Stimulated activated CD8-positive, alpha-beta memory T cell treated with anti-CD3 and anti-CD28 coated beads, Interleukin-15, amount 100 ng/mL, for 1 hour (primary cell): ENCODE results near the gene CIB4.

Source experiments
- DNase-seq: peaks from one replicate; pipeline ENCODE4 v3.0.0-alpha.2; 2020; ENCODE audit warnings: low read depth

The CIB4 gene

DNA sequence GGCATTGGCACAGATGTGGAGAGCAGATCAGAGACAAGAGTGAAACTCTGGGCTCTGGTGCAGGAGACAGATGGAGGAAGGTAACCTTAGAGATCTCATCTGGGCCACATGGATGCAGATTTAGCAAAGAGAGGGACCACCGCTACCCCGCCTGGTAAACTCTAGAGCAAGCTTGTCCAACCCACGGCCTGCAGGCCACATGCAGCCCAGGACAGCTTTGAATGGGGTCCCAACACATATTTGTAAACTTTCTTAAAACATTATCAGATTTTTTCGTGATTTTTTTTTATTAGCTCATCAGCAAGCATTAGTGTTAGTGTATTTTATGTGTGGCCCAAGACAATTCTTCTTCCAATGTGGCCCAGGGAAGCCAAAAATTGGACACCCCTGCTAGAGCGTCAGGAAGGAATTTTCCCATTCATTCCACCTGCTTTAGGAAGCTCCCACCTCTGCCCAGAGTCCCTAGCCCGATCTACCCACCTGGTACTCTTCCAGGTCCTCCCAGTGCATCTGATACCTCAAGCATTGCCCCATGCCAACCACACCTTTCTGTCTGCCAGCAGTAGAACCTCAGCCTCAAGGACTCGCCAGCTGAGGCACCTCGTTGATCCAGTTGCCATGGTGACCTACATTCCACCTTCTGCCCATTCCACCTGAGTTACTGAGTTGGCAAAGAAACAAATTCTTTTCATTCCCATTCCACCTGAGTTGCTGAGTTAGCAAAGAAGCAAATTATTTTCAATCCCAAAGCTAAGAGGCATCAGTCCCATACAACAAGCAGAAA, at the start of gene CIB4:
CIB4 (minus strand) TSS at position 586 of the 784 bp plus-strand sequence; CDS start at position 534, 52 bp downstream.
- DNase-seq, result no peak

DNA sequence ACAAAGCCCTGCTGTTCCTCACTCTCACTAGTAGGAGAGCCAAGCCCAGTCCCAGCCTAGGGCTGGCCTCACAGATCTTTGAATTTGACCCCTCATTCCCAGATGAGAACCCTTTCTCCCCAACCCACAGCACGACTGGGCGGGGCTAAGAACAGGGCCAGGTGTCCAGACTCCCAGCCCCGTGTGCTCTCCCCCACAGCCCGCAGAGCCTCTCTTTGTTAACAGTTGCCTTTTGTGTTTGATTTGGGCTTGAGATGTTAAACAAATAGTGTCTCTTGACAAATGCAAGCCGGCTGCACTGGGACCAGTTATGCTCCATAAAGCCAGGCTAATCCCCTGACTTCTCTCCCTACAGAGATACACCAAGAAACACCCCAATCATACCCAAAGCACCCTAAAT, 46.6 kb upstream of the CIB4 start:
- DNase-seq, result no peak

DNA sequence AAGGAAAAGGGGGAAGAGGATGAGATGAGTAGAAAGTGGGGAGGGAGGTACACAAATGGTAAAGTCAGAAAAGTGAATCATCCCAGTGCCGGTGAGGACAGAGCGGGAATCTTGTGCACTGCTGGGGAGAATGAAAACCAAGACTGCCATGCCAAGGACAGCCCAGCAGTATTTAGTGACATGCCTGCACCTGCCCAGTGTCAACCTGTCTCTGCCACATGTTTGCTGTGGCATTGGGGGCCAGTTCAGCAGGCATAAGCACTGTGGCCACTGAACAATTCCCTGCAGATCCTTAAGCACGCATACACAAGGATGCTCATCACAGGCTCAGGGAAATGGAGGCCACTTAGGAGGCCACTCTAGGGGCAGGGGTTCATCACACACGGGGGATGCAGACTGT, 46.2 kb upstream of the CIB4 start:
- DNase-seq, result no peak

DNA sequence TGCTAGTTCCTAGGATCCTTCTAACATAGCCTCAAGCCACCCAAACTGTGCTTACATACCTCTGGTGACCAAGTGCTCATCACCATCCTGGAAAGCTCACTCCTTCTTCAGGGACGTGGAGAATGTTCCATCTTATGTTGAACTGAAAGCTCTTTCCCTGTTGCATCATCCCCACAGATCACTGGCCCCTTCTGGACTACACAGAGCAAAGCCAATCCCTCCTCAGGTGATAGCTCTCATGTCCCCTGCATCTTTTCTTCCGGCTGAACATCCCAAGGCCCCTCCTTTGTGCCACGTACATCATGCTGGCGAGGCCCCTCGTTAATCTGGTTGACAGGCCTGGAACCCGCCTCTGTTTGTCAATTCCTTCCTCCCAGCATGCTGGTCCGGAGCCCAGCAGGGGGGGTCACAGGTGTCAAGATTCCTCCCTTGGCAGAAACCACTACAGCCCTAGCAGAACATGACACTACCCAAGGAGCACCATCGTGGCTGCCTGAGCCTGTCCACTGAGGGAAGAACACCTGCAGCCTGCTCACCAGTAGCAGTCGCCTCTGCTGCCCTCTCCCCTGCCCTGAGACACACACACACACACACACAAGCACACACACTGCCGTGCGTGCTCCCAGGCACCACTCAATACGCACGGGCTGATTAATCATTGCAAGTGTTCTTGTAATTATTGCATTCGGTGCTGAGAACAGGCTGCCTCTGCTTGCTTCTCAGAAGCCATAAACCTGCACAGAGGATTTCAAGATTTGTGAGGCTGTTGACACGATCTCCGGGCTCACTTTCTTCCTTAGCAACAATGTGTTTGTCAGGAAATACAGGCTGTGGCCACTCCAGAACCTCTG, 45.0 kb upstream of the CIB4 start:
- DNase-seq, result no peak

DNA sequence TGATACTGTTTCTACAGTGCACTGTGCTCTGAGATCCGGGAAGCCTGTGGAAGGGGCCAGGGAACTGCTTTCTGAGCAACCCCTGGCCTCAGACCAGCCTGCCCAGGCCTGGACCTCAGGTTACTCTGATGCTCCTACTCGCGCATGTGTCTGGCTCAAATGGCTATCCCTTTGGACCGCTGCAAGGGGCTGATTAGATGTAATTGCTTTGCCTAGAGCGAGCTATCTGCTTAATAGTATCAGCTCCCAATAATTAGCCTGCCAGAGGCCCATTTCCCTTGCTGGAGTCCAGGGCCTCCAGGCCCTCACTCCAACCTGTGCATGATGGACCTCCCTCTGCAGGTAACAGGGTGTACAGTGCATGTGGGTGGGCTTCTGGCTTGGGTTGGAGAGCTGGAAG, 44.2 kb upstream of the CIB4 start:
- no peak for DNase-seq

DNA sequence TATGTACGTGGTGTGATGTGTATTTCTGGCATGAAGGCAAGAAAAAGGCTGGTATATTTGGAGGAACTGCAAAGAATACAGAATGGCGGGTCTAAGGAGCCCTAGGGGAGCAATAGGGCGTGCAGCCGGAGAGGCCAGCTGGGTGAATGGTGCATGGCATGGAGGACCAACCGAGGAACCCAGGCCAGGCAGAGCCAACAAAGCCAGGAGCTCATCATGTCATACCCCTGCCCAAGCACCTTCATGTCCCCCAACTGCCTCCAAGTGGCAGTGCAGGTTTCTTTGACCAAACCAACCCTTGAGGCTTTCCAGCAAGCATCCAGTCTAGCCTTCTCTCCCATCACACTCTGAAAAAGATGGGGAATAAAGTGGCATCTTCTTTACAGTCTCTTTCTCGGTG, 42.4 kb upstream of the CIB4 start:
- DNase-seq, result no peak

DNA sequence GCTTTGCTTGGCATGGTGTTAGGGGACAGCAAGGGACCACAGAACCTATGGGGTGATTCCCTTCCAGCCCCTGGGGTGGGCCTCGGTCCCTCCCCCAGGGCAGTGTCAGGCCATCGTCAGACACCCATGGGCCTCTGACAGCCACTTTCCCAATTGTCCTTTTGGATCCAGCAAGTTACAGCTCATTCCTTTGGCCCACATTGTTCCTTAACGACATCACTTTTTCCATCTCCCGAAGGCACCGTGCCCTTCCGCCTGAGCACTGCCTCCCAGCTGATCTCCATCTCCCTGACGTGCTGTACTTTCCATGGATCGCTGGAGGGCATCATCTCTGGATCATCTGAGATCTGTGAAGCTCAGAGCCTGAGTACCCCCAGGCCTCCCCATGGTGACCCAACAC, 41.0 kb upstream of the CIB4 start:
- DNase-seq, result no peak

DNA sequence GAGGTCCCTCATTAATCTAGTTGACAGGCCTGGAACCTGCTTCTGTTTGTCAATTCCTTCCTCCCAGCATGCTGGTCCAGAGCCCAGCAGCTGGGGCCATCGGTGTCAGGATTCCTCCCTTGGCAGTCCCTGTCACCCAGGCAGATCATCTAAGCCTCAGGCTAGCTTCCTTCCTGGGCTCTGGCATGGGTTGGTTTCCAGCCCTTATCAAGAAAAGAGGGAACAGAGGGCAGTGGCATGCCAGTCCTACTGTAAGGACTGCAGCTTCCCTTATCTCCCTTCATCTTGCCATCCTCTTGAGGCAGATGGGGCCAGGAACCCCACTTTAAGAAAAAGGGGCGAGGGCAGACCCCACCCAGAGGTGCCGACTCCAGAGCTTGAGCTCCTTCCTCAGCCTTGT, 40.5 kb upstream of the CIB4 start:
- no peak for DNase-seq

DNA sequence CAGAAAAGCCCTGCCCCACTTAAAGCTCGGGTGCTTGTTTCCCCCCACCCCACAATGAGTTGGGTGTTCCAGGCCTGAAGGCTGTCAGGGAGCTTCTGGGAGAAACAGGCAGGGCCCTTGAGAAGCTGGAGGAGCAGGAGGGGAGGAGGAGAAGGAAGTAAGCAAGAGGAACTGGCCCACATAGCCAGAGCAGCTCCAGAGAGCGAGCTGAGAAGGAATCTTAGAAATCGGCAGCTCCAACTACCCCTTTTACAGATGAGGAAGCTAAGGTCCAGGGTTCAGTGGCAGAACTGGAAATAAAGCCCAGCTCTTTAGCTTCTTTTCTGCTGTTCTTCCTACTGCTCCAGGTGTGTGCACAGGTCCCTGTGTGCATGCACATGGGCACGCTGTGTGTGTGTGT, 38.7 kb upstream of the CIB4 start:
- no peak for DNase-seq

DNA sequence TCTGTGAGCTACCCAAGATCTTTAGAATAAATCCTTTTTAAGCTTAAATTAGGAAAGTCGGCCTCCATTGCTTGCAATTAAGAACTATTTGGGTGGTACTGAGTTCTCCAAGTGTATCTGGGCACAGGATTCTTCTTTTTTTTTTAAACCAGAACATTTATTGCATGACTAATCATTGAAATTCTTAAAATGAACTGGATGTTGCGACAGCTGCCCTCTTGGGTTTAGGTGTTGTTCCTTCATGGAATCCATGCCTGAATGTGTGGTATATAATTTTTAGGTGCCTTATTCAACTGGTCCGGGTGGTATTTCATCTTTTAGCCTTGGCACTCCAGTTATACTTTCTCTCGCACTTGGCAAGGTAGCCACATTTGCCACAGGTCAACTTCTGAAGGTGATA, 36.9 kb upstream of the CIB4 start:
- DNase-seq, result no peak

DNA sequence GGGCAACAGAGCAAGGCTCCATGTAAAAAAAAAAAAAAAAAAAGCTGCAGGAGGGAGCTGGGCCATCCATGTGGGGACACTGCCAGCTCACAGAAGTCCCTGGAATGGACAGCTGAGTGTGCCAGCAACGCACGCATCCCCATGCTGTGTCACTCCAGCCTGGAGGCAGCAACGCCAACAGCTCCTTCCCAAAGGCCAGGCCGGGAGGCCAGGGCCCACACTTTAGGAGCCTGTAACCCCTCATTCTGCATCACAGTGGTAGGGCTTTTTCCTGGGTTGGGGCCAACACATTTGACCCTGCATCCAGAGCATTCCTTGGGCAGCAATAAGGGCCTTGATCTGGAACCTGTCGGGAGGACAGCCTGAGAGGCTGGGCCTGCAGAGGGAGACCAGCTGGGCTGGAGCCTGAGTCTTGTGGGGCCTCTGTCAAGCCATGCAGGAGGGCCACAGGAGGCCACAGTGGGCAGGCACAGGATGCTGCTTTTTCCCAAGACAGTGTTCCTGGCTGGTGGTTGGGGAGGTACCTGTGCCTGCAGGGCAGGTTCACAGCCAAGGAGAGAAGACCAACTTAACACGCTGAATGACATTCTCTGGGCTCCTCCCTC, 34.6 kb upstream of the CIB4 start:
- no peak for DNase-seq

DNA sequence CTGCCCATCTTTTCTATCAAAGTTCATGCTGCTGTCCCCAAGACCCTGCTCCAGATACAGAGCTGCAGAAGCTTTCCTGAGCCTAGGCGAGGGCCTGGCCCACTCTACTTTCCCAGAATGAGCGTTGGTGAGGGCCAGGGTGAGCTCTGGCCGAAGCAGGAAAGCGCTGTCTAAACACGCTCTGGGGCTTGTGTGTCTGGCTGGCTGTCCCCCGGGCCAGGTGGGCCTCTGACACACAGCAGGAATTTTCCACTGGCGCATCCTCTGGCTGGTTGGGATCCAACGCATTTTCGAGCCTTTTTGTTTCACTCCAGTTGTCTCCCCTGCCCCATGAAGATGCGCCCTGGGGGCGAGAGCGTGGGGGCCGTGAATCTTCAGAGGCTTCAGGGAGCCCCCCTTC, 33.6 kb upstream of the CIB4 start:
- no peak for DNase-seq

DNA sequence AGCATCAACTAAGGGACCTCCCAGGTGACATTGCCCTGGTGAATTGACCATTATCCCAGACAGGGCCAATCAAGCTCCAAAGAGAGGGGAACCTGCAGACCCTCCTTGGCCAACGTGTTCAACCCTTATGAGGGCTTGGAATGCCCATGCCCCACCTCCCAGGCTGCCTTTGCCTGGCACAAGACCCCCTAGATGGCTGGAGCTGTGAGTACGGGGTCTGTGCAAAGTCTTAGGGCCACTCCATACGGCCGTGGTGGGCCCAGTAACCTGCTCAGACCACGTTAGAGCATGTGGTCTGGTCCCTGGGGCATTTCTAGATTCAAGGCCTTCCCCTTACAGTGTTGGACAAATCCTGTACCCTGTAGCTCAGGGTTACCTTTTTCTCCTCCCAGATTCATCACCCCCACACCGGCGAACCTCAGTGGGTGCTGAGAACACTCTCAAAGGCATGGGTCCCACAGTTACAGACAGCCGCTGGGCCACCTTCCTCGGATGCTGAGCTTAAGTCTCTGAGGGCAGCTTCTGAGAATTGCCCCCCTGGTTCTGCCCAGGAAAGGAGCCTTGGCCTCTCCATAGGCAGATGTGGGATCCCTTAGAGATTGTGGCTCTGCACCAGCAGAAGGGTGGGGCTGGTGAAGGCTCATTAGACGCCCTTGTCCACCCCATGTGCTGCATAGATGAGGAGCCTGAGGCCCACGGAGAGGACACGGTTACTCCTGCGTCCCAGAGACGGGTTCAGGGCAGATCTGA, 33.0 kb upstream of the CIB4 start:
- no peak for DNase-seq

DNA sequence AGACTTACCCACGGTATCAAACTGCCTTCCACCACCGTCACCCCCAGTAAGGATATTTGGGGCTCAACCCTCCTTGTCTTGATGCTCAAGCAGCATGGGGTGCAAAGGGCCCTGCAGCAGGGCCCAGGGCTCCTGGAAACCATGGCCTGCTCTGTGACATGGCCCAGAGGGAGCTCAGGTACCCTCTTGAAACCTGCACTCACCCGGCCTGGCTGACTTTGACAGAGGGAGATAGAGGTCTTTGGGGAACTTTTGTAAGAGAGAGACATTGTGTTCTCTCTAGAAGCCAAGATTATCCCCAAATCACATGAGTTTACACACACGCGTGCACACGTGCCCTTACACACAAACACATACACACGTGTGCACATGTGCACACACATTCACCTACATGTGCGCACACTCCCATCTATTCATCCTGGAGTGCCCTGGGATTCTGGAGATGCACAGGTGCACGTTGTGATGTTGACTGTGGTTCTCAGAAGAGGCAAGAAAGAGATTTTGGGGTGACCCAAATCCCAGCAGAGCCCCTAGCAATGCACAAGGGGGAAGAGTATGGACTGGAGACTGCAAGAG, 31.7 kb upstream of the CIB4 start:
- no peak for DNase-seq

DNA sequence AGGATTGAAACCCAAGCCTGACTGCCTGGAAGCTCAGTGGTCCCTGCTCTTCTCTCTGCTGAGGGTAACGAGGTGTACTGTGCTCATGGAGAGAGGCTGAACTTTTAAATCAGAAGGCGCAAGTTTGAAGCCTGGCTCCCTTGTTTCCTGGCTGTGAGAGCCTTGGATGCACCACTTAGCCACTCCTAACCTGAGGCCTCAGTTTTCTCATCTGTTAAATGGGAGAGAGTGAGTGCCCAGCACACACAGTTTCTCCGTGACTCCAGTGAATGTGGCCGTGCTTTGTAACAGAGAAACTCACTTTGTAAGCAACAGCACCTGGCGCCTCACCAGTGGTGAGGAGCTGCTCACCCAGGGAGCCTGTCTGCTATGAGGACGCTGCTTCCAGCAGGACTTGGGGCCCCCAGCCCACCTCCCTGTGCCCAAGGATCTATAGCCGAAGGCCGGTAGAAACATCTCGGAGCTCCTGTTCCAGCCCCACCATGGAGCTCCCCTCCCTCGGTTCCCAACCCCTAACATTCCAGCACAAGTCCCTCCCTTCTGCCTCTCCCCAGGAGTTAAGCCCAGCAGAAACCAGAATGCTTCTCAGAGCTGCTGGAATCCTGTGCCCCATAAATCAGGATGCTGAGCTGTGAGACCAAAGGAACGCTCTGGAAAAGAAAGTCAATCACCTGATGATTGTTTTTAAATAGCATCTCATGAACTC, 31.1 kb upstream of the CIB4 start:
- no peak for DNase-seq

DNA sequence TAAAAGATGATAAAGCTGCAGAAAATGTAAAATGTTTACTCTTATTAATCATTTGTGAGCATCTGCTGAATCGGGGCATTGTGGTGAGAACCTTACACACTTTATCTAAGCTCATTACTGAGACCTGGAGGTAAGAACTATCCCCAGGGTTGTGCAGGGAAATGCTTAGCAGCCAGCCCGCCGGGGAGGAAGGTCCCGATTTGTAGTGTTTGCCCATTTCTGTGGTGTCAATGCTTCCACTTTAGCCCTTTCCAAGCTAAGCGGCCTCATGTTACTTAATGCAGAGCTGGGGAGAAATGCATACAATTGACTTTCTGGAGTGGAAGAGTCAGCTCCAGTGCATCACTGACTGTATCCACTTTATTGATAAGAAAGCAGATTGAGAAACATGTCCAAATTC, 30.5 kb upstream of the CIB4 start:
- no peak for DNase-seq

DNA sequence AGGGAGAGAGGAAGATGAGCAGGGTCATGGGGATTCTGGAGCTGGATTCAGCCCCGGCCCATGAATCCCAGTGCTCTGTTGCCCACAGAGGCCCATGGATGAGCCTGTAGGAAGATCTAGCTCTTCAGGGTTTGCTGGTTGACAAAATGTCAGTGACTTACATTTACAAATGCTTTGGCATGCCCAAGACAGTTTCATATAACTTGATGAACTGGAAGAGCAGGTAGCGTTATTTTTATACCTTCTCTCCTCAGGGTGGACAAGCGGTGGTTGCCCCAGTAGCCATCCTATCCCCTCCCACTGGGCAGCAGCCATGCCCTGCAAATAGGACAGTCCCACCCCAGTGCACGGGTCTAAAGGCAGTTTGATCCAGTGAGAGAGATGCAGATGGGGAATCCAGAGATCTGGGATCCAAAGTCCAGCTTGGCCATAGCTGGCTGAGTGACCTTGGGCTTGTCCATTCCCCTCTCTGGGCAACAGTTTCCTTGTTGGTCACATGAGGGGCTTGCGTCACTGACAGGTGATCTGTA, 29.8 kb upstream of the CIB4 start:
- DNase-seq, result no peak

DNA sequence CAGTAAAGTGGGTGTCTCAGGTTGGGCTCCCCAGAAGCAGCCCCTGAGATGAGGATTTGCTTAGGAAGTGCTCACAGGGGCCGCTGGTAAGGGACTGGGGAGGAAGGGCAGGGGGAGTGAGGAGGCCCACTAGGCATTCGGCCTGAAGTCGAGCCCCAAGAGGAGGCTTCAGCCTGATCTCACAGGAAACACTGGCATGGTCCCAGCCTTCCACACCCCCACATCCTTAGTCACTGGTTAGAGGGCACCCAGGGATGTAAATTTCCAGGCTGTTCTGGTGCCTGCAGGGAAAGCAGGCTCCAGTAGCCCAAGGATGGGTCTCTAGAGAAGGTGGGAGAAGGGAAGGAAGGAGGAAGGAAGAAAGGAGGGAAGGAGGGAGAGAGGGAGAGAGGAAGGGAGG, 29.0 kb upstream of the CIB4 start:
- DNase-seq, result no peak

DNA sequence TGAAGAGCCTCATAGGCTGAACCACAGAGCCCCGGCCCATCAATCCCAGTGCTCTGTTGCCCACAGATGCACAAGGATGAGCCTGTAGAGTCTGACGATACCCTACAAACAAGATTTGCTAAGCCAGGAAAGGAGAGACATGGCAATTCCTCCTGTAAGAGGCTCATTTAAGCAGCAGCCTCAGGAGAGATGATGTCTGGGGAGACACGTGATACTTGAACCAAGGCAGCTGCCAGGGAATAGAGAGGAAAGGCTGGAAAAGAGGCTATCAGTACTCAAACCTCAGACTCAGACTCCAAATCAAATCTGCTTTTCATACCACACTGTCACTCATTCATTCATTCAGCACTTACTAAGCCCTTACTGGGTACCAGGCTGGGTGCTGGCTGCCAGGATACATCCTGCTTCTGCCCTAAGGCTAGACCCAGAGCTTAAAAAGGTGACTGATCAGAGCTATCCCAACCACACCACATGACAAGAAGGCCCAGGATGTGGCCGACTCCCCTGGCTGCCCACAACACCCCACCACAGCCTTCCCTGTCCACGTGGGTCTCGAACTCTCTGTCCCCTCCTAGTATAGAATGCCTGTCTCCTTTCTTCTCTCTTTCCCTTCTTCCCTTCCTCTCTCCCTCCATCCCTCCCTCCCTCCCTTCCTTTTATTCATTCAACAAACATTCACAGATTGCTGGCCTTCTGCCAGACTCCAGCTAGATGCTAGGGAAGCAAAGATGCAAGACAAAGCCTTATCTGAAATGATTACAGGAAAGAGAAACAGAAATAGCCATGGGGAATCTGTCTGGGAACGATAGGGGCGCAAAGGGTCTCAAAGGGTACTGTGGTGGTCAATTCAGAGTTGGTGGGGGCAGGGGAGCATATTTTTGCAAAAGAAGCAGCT, 27.9 kb upstream of the CIB4 start:
- DNase-seq, result no peak

DNA sequence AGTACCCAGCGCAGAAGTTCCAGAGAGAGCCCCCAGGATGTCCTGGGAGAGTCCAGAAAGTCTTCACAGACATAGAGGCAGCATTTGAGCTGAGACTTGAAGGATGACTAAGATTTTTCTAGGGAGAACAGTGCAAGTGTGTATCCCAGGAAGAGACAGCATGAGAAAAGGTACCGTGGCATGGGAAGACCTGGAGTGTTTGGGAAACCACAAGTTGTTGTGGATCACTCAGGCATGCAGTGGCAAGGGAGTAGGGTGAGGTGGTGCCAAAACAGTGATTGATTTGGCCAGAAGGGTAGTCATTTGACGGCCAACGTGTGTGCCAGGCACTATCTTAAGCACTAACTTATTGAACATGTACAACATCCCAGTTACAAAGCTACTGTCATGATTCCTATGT, 26.9 kb upstream of the CIB4 start:
- DNase-seq, result no peak
